ENCODE data around the gene RPS4Y1. TPM values are rescaled to one million over a fixed set of nuclear protein-coding genes. Genes with fewer than 3 reads are reported as not detected.
A peak's percentile ranks its signal among the peaks of the same experiment; 100 is the strongest.

RPS4Y1 gene
- total RNA-seq, 1 donor from 2014 or later: 238 TPM

DNA sequence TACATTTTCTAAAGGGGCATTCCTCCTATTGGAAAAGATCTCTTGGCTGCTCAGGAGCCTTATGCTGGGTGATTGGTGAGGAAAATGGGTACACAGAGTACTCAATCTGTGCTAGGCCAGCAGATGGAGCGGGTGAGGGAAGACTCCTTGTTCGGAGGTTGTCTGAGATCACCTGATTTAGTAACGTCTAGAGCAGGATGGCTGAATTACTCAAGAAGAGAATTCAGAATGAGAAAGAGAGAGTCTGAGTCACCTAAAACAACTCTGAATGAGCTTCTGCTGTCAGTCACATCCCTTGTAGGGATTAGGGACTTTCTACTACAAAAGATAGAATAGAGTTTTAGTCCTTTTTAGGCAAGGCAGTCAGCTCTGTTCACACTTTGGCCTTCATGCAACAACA is 46.6 kb downstream of the RPS4Y1 start:
- peaks cover 29% of the 10 kb centered on the region for H3K4me1 Mint-ChIP-seq (ENCODE audit: low read depth)
- peak; percentile 3 for DNase-seq (ENCODE audit: low spot score)
- no peaks in the 10 kb centered on the region for H3K27me3 Mint-ChIP-seq (ENCODE audit: insufficient read depth)
- H3K36me3 Mint-ChIP-seq (ENCODE audit: low read depth): peaks cover 6% of the 10 kb centered on the region
- H3K4me3 Mint-ChIP-seq: peak overlapping the region; percentile 74
- intact Hi-C loops (cut with micrococcal nuclease): loop anchor here (1.0 to 2.0 kb wide), 4 partner anchors 25 to 48 kb away; partner anchors contain the start of gene RPS4Y1
- peak overlapping the region; percentile 91 for H3K27ac Mint-ChIP-seq
- H3K9me3 Mint-ChIP-seq: no peaks in the 10 kb centered on the region

DNA sequence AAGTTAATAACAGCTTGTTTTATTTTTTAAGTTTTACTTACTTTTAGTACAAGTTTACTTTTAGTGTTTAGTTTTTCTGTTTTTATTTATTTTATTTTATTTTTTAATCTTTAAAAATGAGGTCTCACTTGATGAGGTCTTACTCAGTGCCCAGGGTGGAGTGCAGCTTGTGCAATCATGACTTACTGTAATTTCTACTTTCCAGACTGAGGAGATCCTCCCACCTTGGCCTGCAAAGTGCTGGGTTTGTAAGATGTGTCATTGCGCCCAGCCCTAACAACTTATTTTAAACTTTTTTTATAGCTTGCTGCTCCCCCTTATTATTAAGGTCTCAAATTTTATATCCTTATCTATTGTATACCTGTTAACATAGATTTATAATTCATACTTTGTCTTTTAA is 52.1 kb downstream of the RPS4Y1 start:
- H3K4me1 Mint-ChIP-seq (ENCODE audit: low read depth): peaks cover 9% of the 10 kb centered on the region
- no peaks in the 10 kb centered on the region for H3K27me3 Mint-ChIP-seq (ENCODE audit: insufficient read depth)
- peaks cover under 1% of the 10 kb centered on the region for H3K36me3 Mint-ChIP-seq (ENCODE audit: low read depth)
- H3K27ac Mint-ChIP-seq: no peak overlapping the region
- DNase-seq (ENCODE audit: low spot score): no peak
- no peaks in the 10 kb centered on the region for H3K9me3 Mint-ChIP-seq
- H3K4me3 Mint-ChIP-seq: no peak overlapping the region
- intact Hi-C loops (cut with micrococcal nuclease): no loop called here

DNA sequence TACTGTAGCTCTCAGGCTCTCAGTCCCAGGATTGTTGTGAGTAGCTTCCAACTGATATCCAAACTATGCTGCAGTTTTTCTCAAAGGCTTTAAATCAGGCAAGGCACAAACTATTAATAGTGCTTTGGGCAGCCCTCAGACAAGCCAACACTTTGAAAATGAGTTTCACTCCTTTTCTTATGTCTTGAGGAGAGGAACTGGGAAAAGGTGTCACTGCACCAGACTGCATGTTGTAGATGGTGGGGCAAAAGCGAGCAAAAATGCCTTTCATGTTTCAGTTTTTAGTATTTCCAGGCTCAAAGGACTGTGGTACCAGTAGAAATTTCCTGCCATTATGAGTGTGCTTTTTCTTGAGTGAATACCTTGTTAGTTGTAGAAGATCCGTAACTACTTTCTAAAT is 54.6 kb downstream of the RPS4Y1 start:
- intact Hi-C loops (cut with micrococcal nuclease): no loop called here
- no peaks in the 10 kb centered on the region for H3K9me3 Mint-ChIP-seq
- DNase-seq (ENCODE audit: low spot score): no peak
- H3K36me3 Mint-ChIP-seq (ENCODE audit: low read depth): no peaks in the 10 kb centered on the region
- H3K4me3 Mint-ChIP-seq: no peak overlapping the region
- H3K4me1 Mint-ChIP-seq (ENCODE audit: low read depth): no peaks in the 10 kb centered on the region
- no peak overlapping the region for H3K27ac Mint-ChIP-seq
- H3K27me3 Mint-ChIP-seq (ENCODE audit: insufficient read depth): no peaks in the 10 kb centered on the region

DNA sequence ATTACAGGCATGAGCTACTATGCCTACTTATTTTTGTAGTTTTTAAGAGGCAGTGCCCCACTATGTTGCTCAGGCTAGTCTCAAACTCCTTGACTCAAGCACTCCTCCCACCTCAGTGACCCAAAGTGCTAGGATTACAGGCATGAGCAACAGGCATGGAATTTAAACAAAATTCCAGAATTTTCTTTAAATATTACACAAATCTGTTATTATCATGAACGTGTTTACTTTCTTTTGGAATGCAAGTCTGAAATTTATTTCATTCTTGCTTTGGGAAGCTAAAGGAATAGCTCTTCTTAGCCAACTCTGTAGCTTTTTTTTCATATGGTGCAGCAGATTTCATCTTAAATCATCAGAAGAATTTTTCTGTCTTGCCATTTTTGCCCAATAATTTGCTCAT is 66.0 kb downstream of the RPS4Y1 start:
- H3K27ac Mint-ChIP-seq: no peak overlapping the region
- no peaks in the 10 kb centered on the region for H3K27me3 Mint-ChIP-seq (ENCODE audit: insufficient read depth)

DNA sequence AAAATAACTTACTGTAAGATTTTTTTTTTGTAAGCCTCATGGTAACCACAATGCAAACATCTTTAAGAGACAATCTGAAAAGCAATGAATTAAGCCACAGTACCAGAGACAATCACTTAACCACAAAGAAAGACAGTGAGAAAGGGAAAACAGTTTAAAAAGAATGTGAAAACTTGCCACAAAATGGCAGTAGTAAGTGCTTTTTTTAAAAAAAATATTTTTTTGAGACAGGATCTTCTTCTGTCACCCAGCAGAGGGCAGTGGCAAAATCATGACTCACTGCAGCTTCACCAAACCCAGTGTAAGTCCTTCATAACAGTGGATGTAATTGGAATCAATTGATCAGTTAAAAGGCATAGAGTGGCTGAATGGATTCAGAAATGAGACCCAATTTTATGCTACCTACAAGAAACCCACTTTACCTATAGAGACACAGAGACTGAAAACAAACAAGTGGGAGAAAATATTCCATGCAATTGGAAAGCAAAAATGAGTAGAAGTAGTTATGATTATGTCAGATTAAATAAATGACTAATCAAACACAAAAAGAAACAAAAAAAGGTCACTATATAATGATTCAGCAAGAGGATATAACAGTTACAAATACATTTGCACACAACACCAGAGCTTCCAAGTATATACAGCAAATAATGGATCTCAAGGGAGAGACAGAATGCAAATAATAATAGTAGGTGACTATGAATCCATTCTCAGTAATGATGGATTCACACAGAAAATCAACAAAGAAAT is 71.8 kb downstream of the RPS4Y1 start:
- Mint-ChIP-seq H3K27ac (no peak overlapping the region), H3K4me1 (ENCODE audit: low read depth) (peaks cover 7% of the 10 kb centered on the region), H3K4me3 (no peak overlapping the region), H3K9me3 (peaks cover 3% of the 10 kb centered on the region), H3K27me3 (ENCODE audit: insufficient read depth) (no peaks in the 10 kb centered on the region), H3K36me3 (ENCODE audit: low read depth) (no peaks in the 10 kb centered on the region)
- intact Hi-C loops (cut with micrococcal nuclease): loop anchor here (1.0 kb wide), 2 partner anchors 22 to 25 kb away; partner anchors contain the start of gene ZFY
- DNase-seq (ENCODE audit: low spot score): peak; percentile 7

More for the DNA sequence above, 66.0 kb downstream of the RPS4Y1 start:
- H3K36me3 Mint-ChIP-seq (ENCODE audit: low read depth): peaks cover under 1% of the 10 kb centered on the region
- no peaks in the 10 kb centered on the region for H3K4me1 Mint-ChIP-seq (ENCODE audit: low read depth)
- H3K4me3 Mint-ChIP-seq: no peak overlapping the region
- intact Hi-C loops (cut with micrococcal nuclease): no loop called here
- no peak for DNase-seq (ENCODE audit: low spot score)
- peaks cover 5% of the 10 kb centered on the region for H3K9me3 Mint-ChIP-seq

Other genes starting within 250 kb of the RPS4Y1 start
- not detected in 2 replicates for gene SRY, start 53.9 kb upstream of the RPS4Y1 start, total RNA-seq
- gene ZFY, start 93.8 kb downstream of the RPS4Y1 start, total RNA-seq: 16.3 and 19.5 TPM in 2 replicates